HFFc6 (cell line): ENCODE results near the gene ADGRB2. TPM values are rescaled to one million over a fixed set of nuclear protein-coding genes. Genes with fewer than 3 reads are reported as not detected.

Source experiments
- DNase-seq: peaks from one replicate; pipeline ENCODE4 v3.0.0-alpha.2; 2018
- H3K27ac Mint-ChIP-seq: 2 replicates; pipeline ENCODE4 v1.8.0; 2020; ENCODE audit warnings: mild to moderate bottlenecking, mixed read lengths
- H3K27me3 Mint-ChIP-seq: 2 replicates; pipeline ENCODE4 v1.8.0; 2021; ENCODE audit warnings: mild to moderate bottlenecking, moderate library complexity, mixed read lengths; ENCODE audit not compliant: insufficient read depth
- H3K36me3 Mint-ChIP-seq: 2 replicates; pipeline ENCODE4 v1.8.0; 2021; ENCODE audit warnings: low read depth, mixed read lengths
- H3K4me1 Mint-ChIP-seq: 2 replicates; pipeline ENCODE4 v1.8.0; 2020; ENCODE audit warnings: low read depth, mixed read lengths
- H3K4me3 Mint-ChIP-seq: 2 replicates; pipeline ENCODE4 v1.8.0; 2020; ENCODE audit warnings: mild to moderate bottlenecking, moderate library complexity, mixed read lengths
- H3K9me3 Mint-ChIP-seq: 2 replicates; pipeline ENCODE4 v1.8.0; 2020; ENCODE audit warnings: mild to moderate bottlenecking, mixed read lengths
- CTCF ChIP-seq: fragments of 200-600 bp; sonication (generic); IDR thresholded peaks from 2 replicates; pipeline ENCODE4 v1.5.0; 2021; ENCODE audit warnings: antibody characterized with exemption, mild to moderate bottlenecking
- microRNA-seq: library from miRNA; unstranded; fragments of <30 nt; microRNA quantifications from one replicate; pipeline ENCODE4, GENCODE V29; 2019
- total RNA-seq, 6 experiments: library from RNA; stranded (reverse); fragmentation: NEBNext Ultra II Directional; extraction: Animal tissue kit (Norgen Biotek cat#: 25700); gene quantifications; 2 replicates in 1 of 6; 3 replicates in 5 of 6; pipeline ENCODE4 v1.2.3, GENCODE V29; 2021

ADGRB2 gene
- total RNA-seq, 6 experiments from 2014 or later: 4.9 to 8.8 (median 6.4) TPM

GRCh38 chr1:31679676-31680230, 84.4 kb downstream of the ADGRB2 start:
- Mint-ChIP-seq H3K36me3 (peaks cover 25% of the 10 kb centered on the region), H3K4me1 (peaks cover 10% of the 10 kb centered on the region), H3K27me3 (peaks cover 4% of the 10 kb centered on the region), H3K4me3 (no peak overlapping the region), H3K27ac (no peak overlapping the region), H3K9me3 (no peaks in the 10 kb centered on the region)
- DNase-seq: no peak
- no peak for TF ChIP-seq CTCF

GRCh38 chr1:31679091-31679490, 85.0 kb downstream of the ADGRB2 start:
- no peak overlapping the region for H3K4me3 Mint-ChIP-seq
- H3K4me1 Mint-ChIP-seq: peaks cover 16% of the 10 kb centered on the region
- H3K27me3 Mint-ChIP-seq: peaks cover 4% of the 10 kb centered on the region
- H3K9me3 Mint-ChIP-seq: no peaks in the 10 kb centered on the region
- peaks cover 22% of the 10 kb centered on the region; the same call in 1 of the 2 replicates for H3K36me3 Mint-ChIP-seq
- no peak for DNase-seq
- no peak overlapping the region for H3K27ac Mint-ChIP-seq
- TF ChIP-seq CTCF: no peak

GRCh38 chr1:31678681-31679080, 85.5 kb downstream of the ADGRB2 start:
- H3K27ac Mint-ChIP-seq: no peak overlapping the region
- TF ChIP-seq CTCF: no peak

GRCh38 chr1:31677949-31678348, 86.2 kb downstream of the ADGRB2 start:
- no peak for TF ChIP-seq CTCF
- H3K4me3 Mint-ChIP-seq: no peak overlapping the region
- no peak for DNase-seq
- no peak overlapping the region for H3K27ac Mint-ChIP-seq
- peaks cover 16% of the 10 kb centered on the region for H3K4me1 Mint-ChIP-seq
- peaks cover 4% of the 10 kb centered on the region for H3K27me3 Mint-ChIP-seq
- H3K36me3 Mint-ChIP-seq: peaks cover 29% of the 10 kb centered on the region; the same call in 1 of the 2 replicates
- H3K9me3 Mint-ChIP-seq: no peaks in the 10 kb centered on the region

More at GRCh38 chr1:31678681-31679080, 85.5 kb downstream of the ADGRB2 start:
- peaks cover 4% of the 10 kb centered on the region for H3K27me3 Mint-ChIP-seq
- H3K4me1 Mint-ChIP-seq: peaks cover 16% of the 10 kb centered on the region
- H3K9me3 Mint-ChIP-seq: no peaks in the 10 kb centered on the region
- no peak for DNase-seq
- peaks cover 25% of the 10 kb centered on the region; the same call in 1 of the 2 replicates for H3K36me3 Mint-ChIP-seq
- H3K4me3 Mint-ChIP-seq: no peak overlapping the region

- Mint-ChIP-seq H3K27me3 (peaks cover 4% of the 10 kb centered on the region), H3K36me3 (peaks cover 29% of the 10 kb centered on the region; the same call in 1 of the 2 replicates), H3K4me1 (peaks cover 16% of the 10 kb centered on the region), H3K27ac (no peak overlapping the region), H3K9me3 (no peaks in the 10 kb centered on the region), H3K4me3 (no peak overlapping the region)
- no peak for TF ChIP-seq CTCF
- DNase-seq: no peak
Measured at GRCh38 chr1:31677401-31677800, 86.7 kb downstream of the ADGRB2 start.

Small RNA genes lying within 50 kb of the gene (microRNA-seq; reads per million reads assigned to microRNA genes)
- not detected for gene MIR4254

Other genes with a start within 250 kb of the ADGRB2 start
- gene TINAGL1, start 187.8 kb downstream of the ADGRB2 start, total RNA-seq: 1 to 10 TPM in 5 of 6 experiments, under 1 TPM in 1; 0.91 to 4.0 (median 1.9) TPM
- not detected for gene HCRTR1, start 146.7 kb downstream of the ADGRB2 start, total RNA-seq
- 10 to 100 TPM; 65.8 to 81.3 (median 69.3) TPM for gene PEF1, start 119.5 kb downstream of the ADGRB2 start, total RNA-seq
- gene COL16A1, start 60.3 kb downstream of the ADGRB2 start, total RNA-seq: 100 to 1,000 TPM in 1 of 6 experiments, 10 to 100 TPM in 5; 74.1 to 100 (median 87.6) TPM
- gene SPOCD1, start 51.7 kb upstream of the ADGRB2 start, total RNA-seq: 10 to 100 TPM; 33.7 to 40.4 (median 35.8) TPM
- gene PTP4A2, start 174.0 kb upstream of the ADGRB2 start, total RNA-seq: 100 to 1,000 TPM; 258 to 353 (median 305) TPM
- 100 to 1,000 TPM; 119 to 160 (median 148) TPM for gene KHDRBS1, start 249.5 kb upstream of the ADGRB2 start, total RNA-seq